HepG2 (cell line): Measurements from ENCODE around the gene ATP1B2.

Experiments used
- MLLT10 ChIP-seq: sonication (generic); formaldehyde crosslinking; IDR thresholded peaks from 2 replicates; pipeline ENCODE4 v1.4.0; 2020; ENCODE audit warnings: missing genetic modification reagents
- POLR2A ChIP-seq, 2 experiments: IDR thresholded peaks; 2 replicates each; pipeline ENCODE4 v1.6.1; 2011; ENCODE audit warnings: low read depth in 2 of 2, low read length in 2 of 2, mild to moderate bottlenecking in 1 of 2, moderate library complexity in 1 of 2; ENCODE audit not compliant: insufficient read depth in 1 of 2
- RAD21 ChIP-seq: fragments of 450-650 bp; formaldehyde crosslinking; IDR thresholded peaks from 2 replicates; pipeline ENCODE4 v1.5.0; 2020; ENCODE audit warnings: mild to moderate bottlenecking
- RFX5 ChIP-seq: IDR thresholded peaks from 2 replicates; pipeline ENCODE4 v1.6.1; 2011; ENCODE audit warnings: low read depth, low read length, improper control_type of control experiment
- SP1 ChIP-seq, 2 experiments: fragments of 450-650 bp in 1 of 2; sonication (generic) in 1 of 2; formaldehyde crosslinking in 1 of 2; IDR thresholded peaks; 2 replicates each; pipeline versions ENCODE4 v1.4.0 to v1.6.1; 2016 to 2020; ENCODE audit warnings: missing genetic modification reagents in 1 of 2
- ZNF24 ChIP-seq: fragments of 450-650 bp; IDR thresholded peaks from 2 replicates; pipeline ENCODE4 v1.6.1; 2017; ENCODE audit warnings: antibody characterized with exemption, mild to moderate bottlenecking
- ZNF629 ChIP-seq: sonication (generic); formaldehyde crosslinking; conservative IDR thresholded peaks from 2 replicates; pipeline ENCODE4 v1.5.0; 2020; ENCODE audit warnings: missing genetic modification reagents
- TF ChIP-seq, protein P1 (sequence below): IDR thresholded peaks from 2 replicates; pipeline ENCODE4 v1.6.1; 2016; ENCODE audit warnings: missing genetic modification reagents, missing compliant biosample characterization
- TF ChIP-seq, protein P2 (sequence below): IDR thresholded peaks from 2 replicates; pipeline ENCODE4 v1.6.1; 2016; ENCODE audit warnings: missing compliant biosample characterization, missing genetic modification reagents, borderline replicate concordance
- TF ChIP-seq, protein P3 (sequence below): sonication (generic); formaldehyde crosslinking; IDR thresholded peaks from 2 replicates; pipeline ENCODE4 v1.5.0; 2020; ENCODE audit warnings: mild to moderate bottlenecking, missing genetic modification reagents, moderate library complexity
- TF ChIP-seq, protein P4 (sequence below): sonication (generic); formaldehyde crosslinking; IDR thresholded peaks from 2 replicates; pipeline ENCODE4 v1.4.0; 2020; ENCODE audit warnings: missing genetic modification reagents
- TF ChIP-seq, protein P5 (sequence below): sonication (generic); formaldehyde crosslinking; IDR thresholded peaks from 2 replicates; pipeline ENCODE4 v1.4.0; 2020; ENCODE audit warnings: missing genetic modification reagents

DNA sequence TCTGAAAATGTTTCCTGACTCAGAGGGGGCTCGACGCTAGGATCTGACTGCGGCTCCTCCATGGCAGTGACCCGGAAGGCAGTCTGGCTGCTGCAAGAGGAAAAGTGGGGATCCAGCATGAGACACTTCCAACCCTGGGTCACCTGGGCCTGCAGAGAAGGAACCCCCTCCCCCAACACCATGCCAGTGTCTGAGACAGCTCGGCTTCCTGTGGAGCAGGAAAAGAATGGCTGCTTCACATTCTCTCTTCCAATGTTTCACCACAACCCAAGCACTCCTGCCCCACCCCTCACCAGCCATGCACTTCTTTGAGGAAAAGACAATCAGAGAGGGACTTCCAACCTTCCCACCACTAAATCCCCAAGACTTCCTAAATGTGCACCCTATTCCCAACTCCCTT lies 25.8 kb downstream of the ATP1B2 start:
- TF ChIP-seq, protein P1, sequence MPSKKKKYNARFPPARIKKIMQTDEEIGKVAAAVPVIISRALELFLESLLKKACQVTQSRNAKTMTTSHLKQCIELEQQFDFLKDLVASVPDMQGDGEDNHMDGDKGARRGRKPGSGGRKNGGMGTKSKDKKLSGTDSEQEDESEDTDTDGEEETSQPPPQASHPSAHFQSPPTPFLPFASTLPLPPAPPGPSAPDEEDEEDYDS (CRISPR knock-in tag) = no peak
- no peak for TF ChIP-seq POLR2A (IDR thresholded peaks at IDR 0.05; ENCODE audit: insufficient read depth in 1 of 2, low read depth in 2 of 2, low read length in 2 of 2)
- no peak for TF ChIP-seq RAD21 (CRISPR knock-in tag)
- TF ChIP-seq, protein P2, sequence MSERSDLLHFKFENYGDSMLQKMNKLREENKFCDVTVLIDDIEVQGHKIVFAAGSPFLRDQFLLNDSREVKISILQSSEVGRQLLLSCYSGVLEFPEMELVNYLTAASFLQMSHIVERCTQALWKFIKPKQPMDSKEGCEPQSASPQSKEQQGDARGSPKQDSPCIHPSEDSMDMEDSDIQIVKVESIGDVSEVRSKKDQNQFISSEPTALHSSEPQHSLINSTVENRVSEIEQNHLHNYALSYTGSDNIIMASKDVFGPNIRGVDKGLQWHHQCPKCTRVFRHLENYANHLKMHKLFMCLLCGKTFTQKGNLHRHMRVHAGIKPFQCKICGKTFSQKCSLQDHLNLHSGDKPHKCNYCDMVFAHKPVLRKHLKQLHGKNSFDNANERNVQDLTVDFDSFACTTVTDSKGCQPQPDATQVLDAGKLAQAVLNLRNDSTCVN (CRISPR knock-in tag) = no peak
- TF ChIP-seq, protein P3, sequence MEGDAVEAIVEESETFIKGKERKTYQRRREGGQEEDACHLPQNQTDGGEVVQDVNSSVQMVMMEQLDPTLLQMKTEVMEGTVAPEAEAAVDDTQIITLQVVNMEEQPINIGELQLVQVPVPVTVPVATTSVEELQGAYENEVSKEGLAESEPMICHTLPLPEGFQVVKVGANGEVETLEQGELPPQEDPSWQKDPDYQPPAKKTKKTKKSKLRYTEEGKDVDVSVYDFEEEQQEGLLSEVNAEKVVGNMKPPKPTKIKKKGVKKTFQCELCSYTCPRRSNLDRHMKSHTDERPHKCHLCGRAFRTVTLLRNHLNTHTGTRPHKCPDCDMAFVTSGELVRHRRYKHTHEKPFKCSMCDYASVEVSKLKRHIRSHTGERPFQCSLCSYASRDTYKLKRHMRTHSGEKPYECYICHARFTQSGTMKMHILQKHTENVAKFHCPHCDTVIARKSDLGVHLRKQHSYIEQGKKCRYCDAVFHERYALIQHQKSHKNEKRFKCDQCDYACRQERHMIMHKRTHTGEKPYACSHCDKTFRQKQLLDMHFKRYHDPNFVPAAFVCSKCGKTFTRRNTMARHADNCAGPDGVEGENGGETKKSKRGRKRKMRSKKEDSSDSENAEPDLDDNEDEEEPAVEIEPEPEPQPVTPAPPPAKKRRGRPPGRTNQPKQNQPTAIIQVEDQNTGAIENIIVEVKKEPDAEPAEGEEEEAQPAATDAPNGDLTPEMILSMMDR (CRISPR knock-in tag) = no peak
- TF ChIP-seq, protein P4, sequence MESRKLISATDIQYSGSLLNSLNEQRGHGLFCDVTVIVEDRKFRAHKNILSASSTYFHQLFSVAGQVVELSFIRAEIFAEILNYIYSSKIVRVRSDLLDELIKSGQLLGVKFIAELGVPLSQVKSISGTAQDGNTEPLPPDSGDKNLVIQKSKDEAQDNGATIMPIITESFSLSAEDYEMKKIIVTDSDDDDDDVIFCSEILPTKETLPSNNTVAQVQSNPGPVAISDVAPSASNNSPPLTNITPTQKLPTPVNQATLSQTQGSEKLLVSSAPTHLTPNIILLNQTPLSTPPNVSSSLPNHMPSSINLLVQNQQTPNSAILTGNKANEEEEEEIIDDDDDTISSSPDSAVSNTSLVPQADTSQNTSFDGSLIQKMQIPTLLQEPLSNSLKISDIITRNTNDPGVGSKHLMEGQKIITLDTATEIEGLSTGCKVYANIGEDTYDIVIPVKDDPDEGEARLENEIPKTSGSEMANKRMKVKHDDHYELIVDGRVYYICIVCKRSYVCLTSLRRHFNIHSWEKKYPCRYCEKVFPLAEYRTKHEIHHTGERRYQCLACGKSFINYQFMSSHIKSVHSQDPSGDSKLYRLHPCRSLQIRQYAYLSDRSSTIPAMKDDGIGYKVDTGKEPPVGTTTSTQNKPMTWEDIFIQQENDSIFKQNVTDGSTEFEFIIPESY (CRISPR knock-in tag) = no peak
- no peak for TF ChIP-seq RFX5
- TF ChIP-seq, protein P5, sequence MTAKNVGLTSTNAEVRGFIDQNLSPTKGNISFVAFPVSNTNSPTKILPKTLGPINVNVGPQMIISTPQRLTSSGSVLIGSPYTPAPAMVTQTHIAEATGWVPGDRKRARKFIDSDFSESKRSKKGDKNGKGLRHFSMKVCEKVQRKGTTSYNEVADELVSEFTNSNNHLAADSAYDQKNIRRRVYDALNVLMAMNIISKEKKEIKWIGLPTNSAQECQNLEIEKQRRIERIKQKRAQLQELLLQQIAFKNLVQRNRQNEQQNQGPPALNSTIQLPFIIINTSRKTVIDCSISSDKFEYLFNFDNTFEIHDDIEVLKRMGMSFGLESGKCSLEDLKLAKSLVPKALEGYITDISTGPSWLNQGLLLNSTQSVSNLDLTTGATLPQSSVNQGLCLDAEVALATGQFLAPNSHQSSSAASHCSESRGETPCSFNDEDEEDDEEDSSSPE (CRISPR knock-in tag) = no peak
- TF ChIP-seq ZNF24 = no peak
- no peak for TF ChIP-seq SP1 (IDR thresholded peaks at IDR 0.05)
- TF ChIP-seq SP1 (CRISPR knock-in tag; IDR thresholded peaks at IDR 0.05) = no peak
- no peak for TF ChIP-seq ZNF629 (CRISPR knock-in tag)
- TF ChIP-seq MLLT10 (CRISPR knock-in tag) = no peak
